IMR-90 (cell line): ENCODE data around the gene OPN5. TPM values are rescaled to one million over a fixed set of nuclear protein-coding genes. Genes with fewer than 3 reads are reported as not detected.

Experiments
- ATAC-seq: fragments of 200-7000 bp; cut with Tn5 transposase; 2 replicates; pipeline ENCODE4 v1.9.1; 2020; ENCODE audit warnings: low read depth, mild to moderate bottlenecking, moderate library complexity
- BruUV-seq: library from RNA; stranded (reverse); fragments of 400-500 nt; replicated peaks from 2 replicates; lab custom pipeline; 2021; lab: Mats Ljungman, UMichigan
- CTCF ChIA-PET: fragments of 300-600 bp; formaldehyde crosslinking; extraction: SDS; loops from one replicate; lab custom pipeline; 2021; ENCODE audit warnings: antibody characterized with exemption; lab: Yijun Ruan, JAX
- POLR2A ChIA-PET: fragments of 300-600 bp; sonication (Branson Sonifier 250); formaldehyde crosslinking; loops from one replicate; lab custom pipeline; 2022; ENCODE audit warnings: antibody characterized with exemption; ENCODE audit not compliant: unreplicated experiment; lab: Charles Lee
- DNase-seq: peaks from one replicate; pipeline ENCODE4 v3.0.0; 2013
- H2AFZ ChIP-seq: replicated peaks from 2 replicates; pipeline ENCODE3; 2013; ENCODE audit warnings: low read length, mild to moderate bottlenecking; ENCODE audit not compliant: poor library complexity
- H2AK5ac ChIP-seq: 2 replicates; pipeline ENCODE4 v1.6.1; 2013; ENCODE audit warnings: low read depth, low read length, inconsistent platforms
- H2AK9ac ChIP-seq: replicated peaks from 2 replicates; pipeline ENCODE3; 2013; ENCODE audit warnings: mild to moderate bottlenecking, low read depth, low read length, moderate library complexity; ENCODE audit not compliant: poor library complexity
- H2BK120ac ChIP-seq: 2 replicates; pipeline ENCODE4 v1.6.1; 2013; ENCODE audit warnings: low read depth, low read length, inconsistent platforms
- H2BK15ac ChIP-seq: 3 replicates; pipeline ENCODE4 v1.6.1; 2013; ENCODE audit warnings: low read depth, low read length, inconsistent platforms
- H2BK20ac ChIP-seq: 2 replicates; pipeline ENCODE4 v1.6.1; 2013; ENCODE audit warnings: low read depth, mild to moderate bottlenecking, inconsistent platforms, low read length, moderate library complexity
- H2BK5ac ChIP-seq: 2 replicates; pipeline ENCODE4 v1.6.1; 2013; ENCODE audit warnings: mild to moderate bottlenecking, low read depth, low read length, inconsistent platforms; ENCODE audit not compliant: poor library complexity, severe bottlenecking
- H3K14ac ChIP-seq: replicated peaks from 2 replicates; pipeline ENCODE4 v1.6.1; 2013; ENCODE audit warnings: low read depth, low read length, inconsistent platforms
- H3K18ac ChIP-seq: 2 replicates; pipeline ENCODE4 v1.6.1; 2013; ENCODE audit warnings: low read depth, low read length, control low read depth
- H3K23ac ChIP-seq: 2 replicates; pipeline ENCODE4 v1.6.1; 2013; ENCODE audit warnings: low read depth, low read length, inconsistent platforms
- H3K27ac ChIP-seq: 2 replicates; pipeline ENCODE4 v1.5.1; 2013; ENCODE audit warnings: mild to moderate bottlenecking, control low read depth, low read length; ENCODE audit not compliant: insufficient read depth
- H3K27me3 ChIP-seq: 2 replicates; pipeline ENCODE4 v1.6.1; 2013; ENCODE audit warnings: low read length; ENCODE audit not compliant: control insufficient read depth, insufficient read depth
- H3K36me3 ChIP-seq: 2 replicates; pipeline ENCODE4 v1.6.1; 2013; ENCODE audit warnings: low read length, mixed read lengths; ENCODE audit not compliant: control insufficient read depth, insufficient read depth
- H3K4ac ChIP-seq: 2 replicates; pipeline ENCODE4 v1.6.1; 2013; ENCODE audit warnings: low read depth, low read length, inconsistent platforms
- H3K4me1 ChIP-seq: 2 replicates; pipeline ENCODE4 v1.6.1; 2013; ENCODE audit warnings: low read length, mixed read lengths; ENCODE audit not compliant: control insufficient read depth, insufficient read depth
- H3K4me2 ChIP-seq: 2 replicates; pipeline ENCODE4 v1.6.1; 2013; ENCODE audit warnings: low read depth, mild to moderate bottlenecking, control low read depth, low read length, moderate library complexity
- H3K4me3 ChIP-seq: 2 replicates; pipeline ENCODE4 v1.5.1; 2013; ENCODE audit warnings: low read depth, mild to moderate bottlenecking, control low read depth, low read length, moderate library complexity; ENCODE audit not compliant: insufficient read depth
- H3K56ac ChIP-seq: 2 replicates; pipeline ENCODE4 v1.6.1; 2013; ENCODE audit warnings: low read length, inconsistent platforms; ENCODE audit not compliant: insufficient read depth; ENCODE audit errors: extremely low read depth
- H3K79me1 ChIP-seq, 2 experiments: 2 replicates each; pipeline ENCODE4 v1.6.1; 2013; ENCODE audit warnings: low read length in 2 of 2, inconsistent platforms in 1 of 2, low read depth in 1 of 2
- H3K9ac ChIP-seq: 2 replicates; pipeline ENCODE4 v1.6.1; 2013; ENCODE audit warnings: low read depth, low read length, control low read depth
- H3K9me1 ChIP-seq: 2 replicates; pipeline ENCODE4 v1.6.1; 2013; ENCODE audit warnings: low read length, inconsistent platforms; ENCODE audit not compliant: insufficient read depth
- H3K9me3 ChIP-seq: 2 replicates; pipeline ENCODE4 v1.6.1; 2013; ENCODE audit warnings: low read length; ENCODE audit not compliant: control insufficient read depth, insufficient read depth
- H4K20me1 ChIP-seq: 2 replicates; pipeline ENCODE4 v1.6.1; 2013; ENCODE audit warnings: low read length, inconsistent platforms; ENCODE audit not compliant: insufficient read depth
- H4K5ac ChIP-seq: 2 replicates; pipeline ENCODE4 v1.6.1; 2013; ENCODE audit warnings: mild to moderate bottlenecking, low read depth, low read length, control low read depth
- H4K8ac ChIP-seq, 2 experiments: 2 replicates each; pipeline ENCODE4 v1.6.1; 2013; ENCODE audit warnings: low read depth in 2 of 2, low read length in 2 of 2, control low read depth in 1 of 2, inconsistent platforms in 1 of 2
- H4K91ac ChIP-seq: 2 replicates; pipeline ENCODE4 v1.6.1; 2013; ENCODE audit warnings: low read depth, low read length, inconsistent platforms; ENCODE audit not compliant: insufficient read depth
- BHLHE40 ChIP-seq: fragments of 150-350 bp; IDR thresholded peaks from 2 replicates; pipeline ENCODE4 v1.6.1; 2016; ENCODE audit warnings: mild to moderate bottlenecking, low read depth, low read length
- CEBPB ChIP-seq: IDR thresholded peaks from 2 replicates; pipeline ENCODE4 v1.6.1; 2012; ENCODE audit warnings: low read depth, low read length, improper control_type of control experiment
- CHD1 ChIP-seq: IDR thresholded peaks from 2 replicates; pipeline ENCODE4 v1.6.1; 2012; ENCODE audit warnings: low read depth, low read length, improper control_type of control experiment
- MAZ ChIP-seq: IDR thresholded peaks from 2 replicates; pipeline ENCODE4 v1.6.1; 2012; ENCODE audit warnings: low read depth, mild to moderate bottlenecking, low read length, improper control_type of control experiment, moderate library complexity, borderline replicate concordance
- MXI1 ChIP-seq: IDR thresholded peaks from 2 replicates; pipeline ENCODE4 v1.6.1; 2012; ENCODE audit warnings: low read depth, mild to moderate bottlenecking, low read length, moderate library complexity, borderline replicate concordance
- RCOR1 ChIP-seq: IDR thresholded peaks from 2 replicates; pipeline ENCODE4 v1.6.1; 2012; ENCODE audit warnings: mild to moderate bottlenecking, low read length, improper control_type of control experiment; ENCODE audit not compliant: insufficient replicate concordance
- WGBS, 2 experiments: methylation state at CpG; one replicate each; pipeline versions ENCODE4 v1.1.5 to v1.1.7; 2013; ENCODE audit warnings: missing lambda C conversion rate in 2 of 2; ENCODE audit not compliant: insufficient read length in 1 of 2; ENCODE audit errors: extremely low coverage in 2 of 2; 5-methylcytosine and 5-hydroxymethylcytosine counted together
- dilution Hi-C: fragments of 300-500 bp; cut with HindIII; formaldehyde crosslinking; loops from one replicate; pipeline ENCODE4 v1.14.3; 2018; ENCODE audit warnings: low sequenced_read_pairs; ENCODE audit not compliant: unreplicated experiment
- in situ Hi-C: fragments of 300-500 bp; cut with MboI; formaldehyde crosslinking; loops from 3 replicates; pipeline ENCODE4 v1.14.3; 2019; ENCODE audit warnings: low sequenced_read_pairs, inconsistent platforms, mixed read lengths
- intact Hi-C: fragments of 100-400 bp; cut with micrococcal nuclease; formaldehyde crosslinking; loops from 2 replicates; pipeline ENCODE4 v1.10.0; 2022
- polyA plus RNA-seq, 3 experiments: library from polyadenylated mRNA; depleted of rRNA; stranded (reverse); fragments of >200 nt; gene quantifications; 2 replicates each; pipeline ENCODE4 v1.2.3, GENCODE V29; 2012; ENCODE audit warnings: low replicate concordance in 1 of 3
- total RNA-seq: library from RNA; depleted of rRNA; stranded (reverse); fragments of >200 nt; gene quantifications from 2 replicates; pipeline ENCODE4 v1.2.3, GENCODE V29; 2012
- TF ChIP-seq, protein P1 (sequence below): fragments of 150-350 bp; IDR thresholded peaks from 2 replicates; pipeline ENCODE4 v1.6.1; 2016; ENCODE audit warnings: low read depth, mild to moderate bottlenecking, low read length, moderate library complexity, borderline replicate concordance

The OPN5 gene
- total and polyA plus RNA-seq, 2 of the 4 experiments (the other 2 are of a cell fraction) = not detected

DNA sequence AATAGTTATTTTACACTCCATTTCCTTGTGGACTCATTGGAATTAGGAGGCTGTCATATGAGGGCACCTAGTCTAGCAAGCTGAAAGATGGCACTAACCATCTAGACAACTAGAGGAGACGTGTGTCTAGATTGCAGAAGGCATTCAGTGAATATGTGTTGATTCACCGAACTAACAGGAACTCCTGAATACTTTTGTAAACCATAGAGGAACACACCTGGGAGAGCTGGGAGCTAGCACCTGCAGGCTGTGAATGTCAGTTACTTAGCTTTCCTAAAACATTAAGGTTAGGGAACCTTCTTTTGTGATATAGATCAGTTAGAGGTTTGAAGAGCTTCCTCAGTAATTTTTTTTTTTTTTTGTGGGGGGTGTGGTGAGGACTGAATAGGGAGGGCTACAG lies 7.7 kb downstream of the OPN5 start:
- Histone ChIP-seq H4K20me1 (no peaks in the 10 kb centered on the region), H3K56ac (no peak overlapping the region), H3K14ac (no peak overlapping the region), H2AK9ac (no peak overlapping the region), H3K79me1 (no peaks in the 10 kb centered on the region), H3K9me3 (no peaks in the 10 kb centered on the region), H3K18ac (no peak overlapping the region), H3K4me3 (no peak overlapping the region), H2BK5ac (no peak overlapping the region), H2AK5ac (no peak overlapping the region), H3K9ac (no peak overlapping the region), H4K91ac (no peak overlapping the region), H3K4ac (no peak overlapping the region), H3K27ac (no peak overlapping the region), H2BK20ac (no peak overlapping the region), H4K8ac (no peak overlapping the region), H2AFZ (no peak overlapping the region), H2BK15ac (no peak overlapping the region), H2BK120ac (no peak overlapping the region), H3K36me3 (no peaks in the 10 kb centered on the region), H3K23ac (no peak overlapping the region), H3K4me1 (no peaks in the 10 kb centered on the region; the same call in 1 of the 2 replicates), H3K9me1 (no peaks in the 10 kb centered on the region), H3K27me3 (peaks cover 6% of the 10 kb centered on the region; the same call in 1 of the 2 replicates), H4K5ac (no peak overlapping the region), H3K4me2 (no peak overlapping the region)
- in situ Hi-C loops = loop anchor here (10.0 to 25.0 kb wide), 2 partner anchors 673 to 975 kb away; no protein-coding TSS in a partner anchor
- POLR2A ChIA-PET = interaction anchor here (0.7 kb wide), 1 partner anchor 587 kb away, joined by 4 read pairs; no protein-coding TSS in a partner anchor
- ATAC-seq (no peak), DNase-seq (no peak)
- no CpG with 5 or more reads among the region's 2 CpGs for WGBS, 2 experiments
- intact Hi-C loops = loop anchor here (2.0 to 5.0 kb wide), 2 partner anchors 687 to 1818 kb away; no protein-coding TSS in a partner anchor
- dilution Hi-C loops = no loop called here
- CTCF ChIA-PET = interaction anchor here (0.6 to 0.7 kb wide), 2 partner anchors 923 to 975 kb away, joined by 3 read pairs; no protein-coding TSS in a partner anchor
- BruUV-seq = no TSS peak
- TF ChIP-seq CHD1 (no peak), RCOR1 (no peak), MAZ (no peak), MXI1 (no peak), BHLHE40 (no peak), CEBPB (no peak)
- TF ChIP-seq, protein P1, sequence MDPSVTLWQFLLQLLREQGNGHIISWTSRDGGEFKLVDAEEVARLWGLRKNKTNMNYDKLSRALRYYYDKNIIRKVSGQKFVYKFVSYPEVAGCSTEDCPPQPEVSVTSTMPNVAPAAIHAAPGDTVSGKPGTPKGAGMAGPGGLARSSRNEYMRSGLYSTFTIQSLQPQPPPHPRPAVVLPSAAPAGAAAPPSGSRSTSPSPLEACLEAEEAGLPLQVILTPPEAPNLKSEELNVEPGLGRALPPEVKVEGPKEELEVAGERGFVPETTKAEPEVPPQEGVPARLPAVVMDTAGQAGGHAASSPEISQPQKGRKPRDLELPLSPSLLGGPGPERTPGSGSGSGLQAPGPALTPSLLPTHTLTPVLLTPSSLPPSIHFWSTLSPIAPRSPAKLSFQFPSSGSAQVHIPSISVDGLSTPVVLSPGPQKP = no peak
